H1 (cell line): ENCODE measurements around the gene SLC24A4. TPM values are rescaled to one million over a fixed set of nuclear protein-coding genes. Genes with fewer than 3 reads are reported as not detected.

Experiments used
- BRCA1 ChIP-seq: IDR thresholded peaks from 2 replicates; pipeline ENCODE4 v1.6.1; 2012; ENCODE audit warnings: low read depth, low read length, improper control_type of control experiment
- CEBPB ChIP-seq: IDR thresholded peaks from 2 replicates; pipeline ENCODE4 v1.6.1; 2012; ENCODE audit warnings: low read depth, low read length
- CHD7 ChIP-seq: fragments of 300-600 bp; sonication (generic); IDR thresholded peaks from 2 replicates; pipeline ENCODE4 v1.7.1; 2012; ENCODE audit warnings: low read length, moderate library complexity, mild to moderate bottlenecking, inconsistent platforms; ENCODE audit not compliant: insufficient replicate concordance
- CREB1 ChIP-seq: IDR thresholded peaks from 2 replicates; pipeline ENCODE4 v1.6.1; 2012; ENCODE audit warnings: inconsistent platforms
- HDAC2 ChIP-seq, 2 experiments: fragments of 300-600 bp in 1 of 2; sonication (generic) in 1 of 2; IDR thresholded peaks; 2 replicates each; pipeline ENCODE4 v1.6.1; 2011 to 2012; ENCODE audit warnings: low read depth in 2 of 2, low read length in 2 of 2, mild to moderate bottlenecking in 2 of 2, moderate library complexity in 2 of 2, borderline replicate concordance in 1 of 2, inconsistent platforms in 1 of 2
- POLR2AphosphoS5 ChIP-seq: IDR thresholded peaks from 2 replicates; pipeline ENCODE4 v1.6.1; 2011; ENCODE audit warnings: low read depth, low read length
- RAD21 ChIP-seq, 2 experiments: IDR thresholded peaks in 1 of 2; conservative IDR thresholded peaks in 1 of 2; 2 replicates each; pipeline ENCODE4 v1.6.1; 2011; ENCODE audit warnings: low read depth in 2 of 2, low read length in 2 of 2, improper control_type of control experiment in 1 of 2, inconsistent platforms in 1 of 2, mild to moderate bottlenecking in 1 of 2, moderate library complexity in 1 of 2
- polyA plus RNA-seq, 7 experiments: library from polyadenylated mRNA; depleted of rRNA in 3 of 7; stranded (reverse) in 5 of 7; unstranded in 2 of 7; fragments of >200 nt in 5 of 7; fragments of 200-250 nt in 2 of 7; gene quantifications; 1 replicate in 5 of 7; 2 replicates in 1 of 7; 4 replicates in 1 of 7; pipeline versions ENCODE4 v1.2.1 to v1.2.3, GENCODE V29; 2011 to 2013; ENCODE audit warnings: missing spikeins in 2 of 7, mixed read lengths in 2 of 7
- total RNA-seq: library from RNA; stranded (reverse); fragmentation: NEBNext Ultra II Directional; extraction: Animal tissue kit (Norgen Biotek cat#: 25700); gene quantifications from 2 replicates; pipeline ENCODE4 v1.2.1, GENCODE V29; 2021
- TF ChIP-seq, protein P1 (sequence below), 3 experiments: IDR thresholded peaks; 1 replicate in 2 of 3; 2 replicates in 1 of 3; pipeline versions ENCODE4 v1.5.1 to v1.6.1; 2011; ENCODE audit warnings: low read length in 3 of 3, mild to moderate bottlenecking in 3 of 3, inconsistent platforms in 2 of 3, low read depth in 1 of 3, moderate library complexity in 1 of 3; ENCODE audit not compliant: insufficient read depth in 1 of 3; ENCODE audit errors: control extremely low read depth in 1 of 3

The SLC24A4 gene
- total and polyA plus RNA-seq, 2 of the 8 experiments (the other 6 are each of a cell fraction or from before 2014, with no cell fraction given), result 0.27 to 0.89 TPM

- TF ChIP-seq CHD7, result no peak
- TF ChIP-seq, protein P1, sequence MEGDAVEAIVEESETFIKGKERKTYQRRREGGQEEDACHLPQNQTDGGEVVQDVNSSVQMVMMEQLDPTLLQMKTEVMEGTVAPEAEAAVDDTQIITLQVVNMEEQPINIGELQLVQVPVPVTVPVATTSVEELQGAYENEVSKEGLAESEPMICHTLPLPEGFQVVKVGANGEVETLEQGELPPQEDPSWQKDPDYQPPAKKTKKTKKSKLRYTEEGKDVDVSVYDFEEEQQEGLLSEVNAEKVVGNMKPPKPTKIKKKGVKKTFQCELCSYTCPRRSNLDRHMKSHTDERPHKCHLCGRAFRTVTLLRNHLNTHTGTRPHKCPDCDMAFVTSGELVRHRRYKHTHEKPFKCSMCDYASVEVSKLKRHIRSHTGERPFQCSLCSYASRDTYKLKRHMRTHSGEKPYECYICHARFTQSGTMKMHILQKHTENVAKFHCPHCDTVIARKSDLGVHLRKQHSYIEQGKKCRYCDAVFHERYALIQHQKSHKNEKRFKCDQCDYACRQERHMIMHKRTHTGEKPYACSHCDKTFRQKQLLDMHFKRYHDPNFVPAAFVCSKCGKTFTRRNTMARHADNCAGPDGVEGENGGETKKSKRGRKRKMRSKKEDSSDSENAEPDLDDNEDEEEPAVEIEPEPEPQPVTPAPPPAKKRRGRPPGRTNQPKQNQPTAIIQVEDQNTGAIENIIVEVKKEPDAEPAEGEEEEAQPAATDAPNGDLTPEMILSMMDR (IDR thresholded peaks at IDR 0.05; ENCODE audit: control extremely low read depth in 1 of 3, insufficient read depth in 1 of 3, low read depth in 1 of 3, low read length in 3 of 3), result no peak
- no peak for TF ChIP-seq RAD21 (IDR thresholded peaks at IDR 0.05 in 1 of 2, conservative IDR thresholded peaks at IDR 0.05 in 1 of 2; ENCODE audit: low read depth in 2 of 2, low read length in 2 of 2)
- TF ChIP-seq CREB1, result no peak
- no peak for TF ChIP-seq BRCA1
- TF ChIP-seq HDAC2 (IDR thresholded peaks at IDR 0.05; ENCODE audit: borderline replicate concordance in 1 of 2, low read depth in 2 of 2, low read length in 2 of 2), result no peak
- TF ChIP-seq POLR2AphosphoS5, result no peak
- no peak for TF ChIP-seq CEBPB
Measured at GRCh38 chr14:92317511-92317910, 5.5 kb upstream of the SLC24A4 start (continued).
